DMS153 (cell line): Measurements from ENCODE around the gene CFAP70.
"Not testable (repeated sequence)": the region's sequence is repeated elsewhere in the genome, so short reads cannot be mapped to it uniquely, and the experiment has no call there.

Source experiments
- DNase-seq: peaks from one replicate; lab custom pipeline; 2025; lab: John Stamatoyannopoulos, UW

Gene CFAP70

DNA sequence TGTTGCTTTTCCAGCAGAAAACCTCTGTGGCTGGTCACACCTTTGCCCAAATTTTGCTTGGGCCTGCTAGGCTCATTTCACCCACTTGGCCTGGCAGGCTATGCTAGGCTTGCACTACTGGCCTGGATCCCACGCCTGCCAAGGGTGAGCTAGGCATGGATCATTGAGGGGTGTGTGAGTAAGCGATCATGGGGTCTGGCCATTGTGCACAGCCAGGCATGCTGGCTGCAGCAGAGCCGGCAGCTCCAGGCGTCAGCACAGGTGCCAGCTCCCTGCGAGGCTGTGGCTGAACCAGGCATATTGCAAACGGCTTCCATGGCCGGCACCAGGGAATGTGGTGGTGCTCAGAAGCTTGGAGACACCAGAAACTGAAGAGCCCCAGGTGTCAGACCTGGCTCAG, 19.2 kb downstream of the CFAP70 start:
- DNase-seq = no peak

DNA sequence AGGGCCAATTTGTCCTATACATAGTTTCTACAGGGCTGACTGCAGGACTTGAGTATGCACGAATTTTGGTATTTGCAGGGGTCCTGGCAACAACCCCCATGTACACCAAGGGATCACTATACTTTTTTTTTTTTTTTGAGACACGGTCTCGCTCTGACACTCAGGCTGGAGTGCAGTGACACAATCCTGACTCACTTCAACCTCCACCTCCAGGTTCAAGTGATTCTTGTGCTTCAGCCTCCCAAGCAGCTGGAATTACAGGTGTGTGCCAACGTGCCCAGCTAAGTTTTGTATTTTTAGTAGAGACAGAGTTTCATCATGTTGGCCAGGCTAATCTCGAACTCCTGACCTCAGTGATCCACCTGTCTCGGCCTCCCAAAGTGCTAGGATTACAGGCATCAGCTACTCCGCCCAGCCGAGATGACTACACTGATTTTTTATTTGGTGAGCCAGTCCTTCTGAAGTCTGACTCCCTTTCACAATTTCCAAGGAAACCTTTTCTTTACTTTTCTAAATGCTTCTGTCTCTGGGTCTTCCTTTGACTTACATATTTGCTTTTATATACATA, 19.8 kb downstream of the CFAP70 start:
- no peak for DNase-seq

DNA sequence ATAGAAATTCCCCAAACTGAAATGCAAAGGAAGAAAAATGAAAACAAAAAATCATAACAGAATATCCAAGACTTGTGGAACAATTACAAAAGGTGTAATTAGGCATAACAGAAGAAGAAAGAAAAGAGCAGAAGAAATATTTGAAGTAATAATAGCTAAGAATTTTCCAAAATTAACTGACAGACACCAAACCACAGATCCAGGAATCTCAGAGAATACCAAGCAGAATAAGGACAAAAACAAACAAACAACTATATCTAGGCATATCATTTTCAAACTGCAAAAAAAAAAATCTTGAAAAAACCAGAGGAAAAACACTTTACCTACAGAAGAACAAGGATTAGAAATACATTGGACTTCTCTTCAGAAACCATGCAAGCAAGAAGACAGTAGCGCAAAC, 25.5 kb downstream of the CFAP70 start:
- no peak for DNase-seq

DNA sequence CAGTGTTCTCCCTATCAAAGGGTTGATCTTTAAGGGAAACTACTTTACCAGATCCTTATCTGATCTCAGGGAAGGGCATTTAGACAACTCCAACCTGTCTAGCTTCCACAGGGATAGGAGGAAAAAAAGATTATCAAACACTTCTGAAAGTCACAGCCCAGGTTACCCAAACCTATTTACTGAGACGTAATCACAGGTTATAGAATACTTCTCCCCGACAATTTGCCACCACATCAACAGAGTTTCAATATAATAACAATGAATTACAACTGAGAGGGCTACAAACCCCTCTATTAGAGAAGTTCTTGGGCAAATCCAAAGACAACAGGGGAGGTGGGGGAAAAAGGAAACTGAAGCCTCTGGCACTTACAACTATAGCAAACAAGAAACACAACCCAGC, 26.3 kb downstream of the CFAP70 start:
- no peak for DNase-seq

DNA sequence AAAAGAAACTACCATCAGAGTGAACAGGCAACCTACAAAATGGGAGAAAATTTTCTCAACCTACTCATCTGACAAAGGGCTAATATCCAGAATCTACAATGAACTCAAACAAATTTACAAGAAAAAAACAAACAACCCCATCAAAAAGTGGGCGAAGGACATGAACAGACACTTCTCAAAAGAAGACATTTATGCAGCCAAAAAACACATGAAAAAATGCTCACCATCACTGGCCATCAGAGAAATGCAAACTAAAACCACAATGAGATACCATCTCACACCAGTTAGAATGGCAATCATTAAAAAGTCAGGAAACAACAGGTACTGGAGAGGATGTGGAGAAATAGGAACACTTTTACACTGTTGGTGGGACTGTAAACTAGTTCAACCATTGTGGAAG, 30.1 kb downstream of the CFAP70 start:
- not testable (repeated sequence) for DNase-seq

DNA sequence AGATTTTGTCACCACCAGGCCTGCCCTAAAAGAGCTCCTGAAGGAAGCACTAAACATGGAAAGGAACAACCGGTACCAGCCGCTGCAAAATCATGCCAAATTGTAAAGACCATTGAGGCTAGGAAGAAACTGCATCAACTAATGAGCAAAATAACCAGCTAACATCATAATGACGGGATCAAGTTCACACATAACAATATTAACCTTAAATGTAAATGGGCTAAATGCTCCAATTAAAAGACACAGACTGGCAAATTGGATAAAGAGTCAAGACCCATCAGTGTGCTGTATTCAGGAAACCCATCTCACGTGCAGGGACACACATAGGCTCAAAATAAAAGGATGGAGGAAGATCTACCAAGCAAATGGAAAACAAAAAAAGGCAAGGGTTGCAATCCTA, 33.4 kb downstream of the CFAP70 start:
- not testable (repeated sequence) for DNase-seq

DNA sequence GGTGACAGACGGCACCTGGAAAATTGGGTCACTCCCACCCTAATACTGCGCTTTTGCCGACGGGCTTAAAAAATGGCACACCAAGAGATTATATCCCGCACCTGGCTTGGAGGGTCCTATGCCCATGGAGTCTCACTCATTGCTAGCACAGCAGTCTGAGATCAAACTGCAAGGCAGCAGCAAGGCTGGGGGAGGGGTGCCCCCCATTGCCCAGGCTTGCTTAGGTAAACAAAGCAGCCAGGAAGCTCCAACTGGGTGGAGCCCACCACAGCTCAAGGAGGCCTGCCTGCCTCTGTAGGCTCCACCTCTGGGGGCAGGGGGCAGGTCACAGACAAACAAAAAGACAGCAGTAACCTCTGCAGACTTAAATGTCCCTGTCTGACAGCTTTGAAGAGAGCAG, 35.1 kb downstream of the CFAP70 start:
- not testable (repeated sequence) for DNase-seq

DNA sequence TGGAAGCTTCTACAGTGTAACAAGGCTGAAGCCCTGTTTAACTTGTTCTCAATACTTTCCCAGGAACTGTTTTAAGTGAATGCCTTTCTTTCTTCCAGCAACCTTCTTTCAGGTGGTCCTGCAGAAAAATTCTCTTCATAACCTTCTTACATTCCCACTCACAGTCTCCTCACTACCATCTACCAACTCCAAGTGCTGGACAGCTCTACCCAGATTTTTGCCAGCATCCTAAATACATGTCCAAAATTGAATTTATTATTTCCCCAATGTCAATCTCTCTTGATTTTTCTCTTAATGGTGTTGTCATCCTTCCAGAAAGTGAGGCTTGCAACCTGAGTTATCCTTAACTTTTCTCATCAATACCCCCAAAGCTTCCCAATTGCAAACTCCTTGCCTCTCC, 48.2 kb downstream of the CFAP70 start:
- DNase-seq = no peak

DNA sequence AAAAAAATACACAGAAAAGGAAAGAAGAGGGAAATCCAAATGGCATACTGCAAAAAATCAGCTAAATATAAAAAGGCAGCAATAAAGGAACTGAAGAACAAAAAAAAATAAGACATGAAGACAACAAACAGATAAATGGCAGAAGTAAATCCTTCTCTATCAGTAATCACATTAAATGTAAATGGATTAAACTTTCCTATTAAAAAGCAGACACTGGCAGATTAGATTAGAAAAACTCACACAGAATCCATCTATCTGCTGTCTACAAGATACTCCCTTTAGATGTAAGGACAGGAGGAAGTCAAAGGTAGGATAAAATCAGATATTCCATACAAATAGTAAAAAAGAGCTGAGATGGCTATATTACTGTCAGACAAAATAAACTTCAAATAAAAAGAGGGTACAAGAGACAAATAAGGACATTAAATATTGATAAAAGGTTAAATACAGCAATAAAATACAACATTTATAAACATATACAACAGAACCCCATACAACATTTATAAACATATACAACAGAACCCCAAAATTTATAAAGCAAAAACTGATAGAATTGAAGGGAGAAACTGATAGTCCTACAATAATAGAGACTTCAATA, 51.4 kb downstream of the CFAP70 start:
- DNase-seq = no peak

DNA sequence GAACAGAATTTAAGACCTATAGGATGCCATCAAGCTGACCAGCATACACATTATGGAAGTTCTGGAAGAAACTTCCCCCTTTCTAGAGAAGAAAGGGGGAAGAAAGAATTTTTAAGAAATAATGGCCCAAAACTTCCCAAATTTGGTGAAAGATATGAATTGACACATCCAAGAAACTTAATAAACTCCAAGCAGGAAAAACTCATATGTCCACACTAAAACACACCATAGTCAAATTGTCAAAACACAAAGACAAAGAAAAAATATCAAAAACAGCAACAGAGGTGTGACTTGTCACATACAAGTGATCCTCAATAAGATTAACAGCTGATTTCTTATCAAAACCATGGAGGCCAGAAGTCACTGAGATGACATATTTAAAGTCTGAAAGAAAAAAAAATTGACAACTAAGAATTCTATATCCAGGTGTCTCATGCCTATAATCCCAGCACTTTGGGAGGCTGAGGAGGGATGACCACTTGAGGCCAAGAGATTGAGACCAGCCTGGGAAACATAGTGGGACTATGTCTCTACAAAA, 52.4 kb downstream of the CFAP70 start:
- no peak for DNase-seq

DNA sequence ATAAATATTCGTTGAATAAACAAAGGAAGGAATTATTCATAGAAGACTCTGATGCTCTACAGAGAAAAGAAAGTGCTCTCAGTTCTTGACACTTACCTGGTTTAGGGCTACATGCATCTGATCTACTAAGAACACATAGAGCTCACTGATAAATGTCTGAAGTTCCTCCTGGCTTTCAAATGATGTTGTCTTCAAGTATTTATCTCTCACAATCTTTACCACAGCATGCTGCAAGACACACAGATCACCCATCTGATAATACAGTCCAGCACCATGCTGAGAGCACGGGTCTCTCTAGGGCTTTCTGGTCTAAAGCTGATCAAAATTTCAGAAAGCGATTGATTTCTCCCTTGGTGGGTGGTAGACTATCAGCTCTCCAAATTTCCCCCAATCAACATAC, 61.7 kb downstream of the CFAP70 start:
- DNase-seq = no peak

DNA sequence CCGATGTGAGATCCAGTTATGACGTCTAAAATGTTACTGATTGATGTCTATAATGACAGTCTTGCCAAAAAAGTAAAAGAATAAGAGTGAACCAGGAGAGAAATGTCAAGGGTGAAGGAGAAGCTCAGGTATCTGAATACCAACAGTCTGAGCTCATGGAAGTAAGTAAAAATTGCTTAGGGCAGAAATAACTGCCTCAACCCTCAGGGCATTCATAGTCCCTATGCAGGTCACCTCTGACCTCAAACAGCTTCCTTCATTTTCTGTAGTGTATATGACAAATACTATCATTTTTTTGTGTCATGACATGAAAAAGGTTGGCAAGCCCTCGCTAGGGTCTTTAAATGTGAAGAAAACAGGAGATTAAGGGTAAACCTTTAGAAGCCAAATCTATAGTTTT, 65.2 kb downstream of the CFAP70 start:
- no peak for DNase-seq

DNA sequence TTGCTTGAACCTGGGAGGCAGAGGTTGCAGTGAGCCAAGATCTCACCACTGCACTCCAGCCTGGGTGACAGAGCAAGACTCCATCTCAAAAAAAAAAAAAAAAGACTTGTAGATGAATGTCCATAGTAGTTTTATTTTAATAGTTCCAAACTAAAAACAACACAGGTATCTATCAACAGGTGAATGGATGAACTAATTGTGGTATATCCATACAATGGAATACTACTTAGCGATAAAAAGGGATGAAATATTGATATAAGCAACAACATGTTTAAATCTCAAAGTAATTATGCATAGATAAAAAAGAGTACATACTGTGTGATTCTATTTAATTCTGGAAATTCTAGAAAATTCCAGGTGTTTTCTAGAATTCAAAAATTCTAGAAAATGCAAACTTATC, 68.7 kb downstream of the CFAP70 start:
- DNase-seq = no peak

DNA sequence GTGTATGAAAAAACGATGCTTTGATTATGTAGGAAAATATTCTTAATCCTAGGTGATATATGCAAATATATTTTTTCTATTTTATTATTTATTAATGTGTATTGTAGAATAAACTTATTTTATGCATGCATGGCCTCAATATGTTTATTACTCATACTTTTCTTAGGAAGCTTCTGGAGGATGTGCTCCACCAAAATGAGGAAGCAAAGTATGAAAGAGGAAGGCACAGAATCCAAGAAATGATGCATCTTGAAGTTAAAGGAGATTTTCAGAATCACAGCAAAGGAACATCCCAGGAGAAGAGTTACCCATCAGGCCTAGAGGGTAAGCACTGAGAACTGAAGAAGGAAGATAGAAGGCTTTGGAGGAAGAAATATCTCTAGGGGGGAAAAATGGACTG, 71.2 kb downstream of the CFAP70 start:
- no peak for DNase-seq

DNA sequence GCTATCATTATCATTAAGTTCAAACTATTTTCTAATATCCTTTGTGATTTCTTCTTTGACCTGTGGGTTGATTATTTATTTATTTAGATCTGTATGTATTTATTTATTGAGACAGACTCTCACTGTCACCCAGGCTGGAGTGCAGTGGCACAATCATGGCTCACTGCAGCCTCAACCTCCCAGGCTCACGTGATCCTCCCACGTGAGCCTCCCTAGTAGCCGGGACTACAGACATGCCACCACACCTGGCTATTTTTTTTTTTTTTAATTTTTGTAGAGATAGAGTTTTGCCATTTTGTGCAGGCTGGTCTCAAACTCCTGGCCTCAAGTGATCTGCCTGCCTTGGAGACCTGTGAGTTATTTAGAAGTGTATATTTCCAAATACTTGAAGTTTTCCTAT, 77.6 kb downstream of the CFAP70 start:
- no peak for DNase-seq

DNA sequence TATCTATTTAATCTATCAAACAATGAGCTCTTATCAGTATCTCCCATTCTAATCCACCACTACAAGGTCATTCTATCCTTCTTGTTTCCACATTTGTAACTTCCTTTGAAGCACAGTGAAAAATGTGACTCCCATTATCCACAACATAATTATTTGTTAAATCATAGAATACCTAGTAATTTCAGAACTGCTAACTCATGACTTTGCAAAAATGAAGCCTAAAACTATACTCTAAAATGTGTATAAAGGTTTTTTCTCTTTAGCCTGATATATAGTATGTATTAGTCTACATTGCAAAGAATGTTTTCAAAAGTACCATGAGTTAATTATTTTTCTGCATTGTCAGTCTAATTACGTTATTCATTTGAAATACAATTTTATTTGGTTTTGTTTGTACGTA, 94.2 kb downstream of the CFAP70 start:
- no peak for DNase-seq

DNA sequence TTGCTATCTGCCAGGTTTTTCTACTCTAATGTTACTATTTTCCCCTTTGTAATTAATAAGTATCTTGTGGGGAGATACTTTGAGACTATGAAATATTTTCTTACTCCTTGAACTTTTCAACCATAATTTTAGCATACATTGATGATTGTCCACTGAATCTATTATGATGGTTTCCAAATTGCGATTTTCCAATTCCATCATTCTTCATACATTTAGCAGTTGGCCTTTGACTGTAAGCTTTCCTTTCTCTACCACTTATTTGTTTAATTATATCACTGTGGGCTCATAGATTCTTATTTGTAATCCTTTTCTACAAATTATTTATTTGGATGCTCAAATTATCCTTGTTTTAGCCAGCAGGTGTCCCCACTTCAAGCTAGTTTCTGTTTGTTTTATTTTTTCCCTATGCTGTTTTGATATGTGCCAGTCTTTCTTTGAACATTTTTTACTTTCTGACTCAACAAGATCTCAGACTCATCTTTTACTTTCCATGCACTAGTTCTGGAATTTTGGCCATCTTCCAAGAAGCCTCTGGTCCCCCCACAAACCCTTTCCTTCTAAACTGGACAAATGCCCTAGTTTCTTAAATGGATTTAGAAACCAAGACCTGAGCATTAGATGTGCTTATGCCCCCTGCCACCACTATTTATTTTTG, 94.8 kb downstream of the CFAP70 start:
- DNase-seq = no peak

DNA sequence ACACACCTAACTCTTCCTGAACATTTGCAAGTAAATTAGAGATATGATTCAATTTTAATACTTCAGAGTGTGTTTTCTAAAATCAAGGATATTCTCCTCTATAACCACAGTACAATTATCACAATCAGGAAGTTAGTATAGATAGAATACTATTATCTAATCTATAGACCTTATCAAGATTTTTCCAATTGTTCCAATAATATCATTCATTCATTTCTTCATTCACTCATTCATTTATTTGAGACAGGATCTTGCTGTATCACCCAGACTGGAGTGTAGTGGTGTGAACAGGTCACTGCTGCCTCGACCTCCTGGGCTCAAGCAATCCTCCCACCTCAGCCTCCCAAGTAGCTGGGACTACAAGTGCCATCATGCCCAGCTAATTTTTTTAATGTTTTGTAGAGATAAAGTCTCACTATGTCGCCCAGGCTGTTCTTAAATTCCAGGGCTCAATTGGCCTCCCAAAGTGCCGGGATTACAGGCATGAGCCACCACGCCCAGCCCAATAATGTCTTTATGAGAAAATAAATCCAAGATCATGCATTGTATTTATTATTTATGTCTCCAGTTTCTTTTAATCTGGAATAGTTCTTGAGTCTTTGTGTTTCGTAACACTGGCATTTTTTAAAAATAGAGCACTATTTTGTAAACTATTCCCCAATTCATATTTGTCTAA, 95.6 kb downstream of the CFAP70 start:
- no peak for DNase-seq

DNA sequence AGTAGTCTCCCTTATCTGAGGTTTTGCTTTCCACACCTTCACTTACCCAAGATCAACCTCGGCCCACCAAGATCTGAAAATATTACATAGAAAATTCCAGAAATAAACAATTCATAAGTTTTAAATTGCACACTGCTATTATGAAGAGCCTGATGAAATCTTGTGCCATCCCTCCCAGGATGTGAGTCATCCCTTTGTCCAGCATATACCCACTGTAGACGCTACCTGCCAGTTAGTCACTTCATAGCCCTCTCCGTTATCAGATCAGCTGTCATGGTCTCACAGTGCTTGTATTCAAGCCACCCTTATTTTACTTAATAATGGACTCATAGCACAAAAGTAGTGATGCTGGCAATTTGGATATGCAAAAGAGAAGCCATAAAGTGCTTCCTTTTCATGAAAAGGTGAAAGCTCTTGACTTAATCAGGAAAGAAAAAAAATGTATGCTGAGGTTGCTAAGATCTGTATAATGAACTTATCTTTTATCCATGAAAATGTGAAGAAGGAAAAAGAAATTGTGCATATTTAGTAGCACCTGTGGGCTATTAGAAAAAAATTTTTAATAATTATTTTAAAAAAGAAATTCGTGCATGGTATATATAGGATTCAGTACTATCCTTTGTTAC, 96.4 kb downstream of the CFAP70 start:
- DNase-seq = no peak

DNA sequence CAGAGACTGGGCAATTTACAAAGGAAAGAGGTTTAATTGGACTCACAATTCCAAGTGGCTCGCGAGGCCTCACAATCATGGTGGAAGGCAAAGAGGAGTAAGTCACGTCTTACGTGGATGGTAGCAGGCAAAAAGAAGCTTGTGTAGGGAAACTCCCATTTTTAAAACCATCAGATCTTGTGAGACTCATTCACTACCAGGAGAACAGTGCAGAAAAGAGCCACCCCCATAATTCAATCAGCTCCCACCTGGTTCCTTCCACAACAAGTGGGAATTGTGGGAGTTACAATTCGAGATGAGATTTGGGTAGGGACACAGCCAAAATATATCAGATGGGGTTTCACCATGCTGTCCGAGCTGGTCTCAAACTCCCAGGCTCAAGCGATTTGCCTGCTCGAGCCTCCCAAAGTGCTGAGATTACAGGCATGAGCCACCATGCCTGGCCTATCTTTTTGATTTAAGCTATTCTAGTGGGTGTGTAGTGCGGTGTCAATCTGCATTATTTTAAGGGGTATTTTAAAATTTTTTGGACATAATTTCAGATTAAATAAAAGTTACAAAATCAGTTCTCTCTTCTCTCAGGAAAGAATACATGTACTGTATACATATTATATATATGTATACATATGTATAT, 97.2 kb downstream of the CFAP70 start:
- no peak for DNase-seq

DNA sequence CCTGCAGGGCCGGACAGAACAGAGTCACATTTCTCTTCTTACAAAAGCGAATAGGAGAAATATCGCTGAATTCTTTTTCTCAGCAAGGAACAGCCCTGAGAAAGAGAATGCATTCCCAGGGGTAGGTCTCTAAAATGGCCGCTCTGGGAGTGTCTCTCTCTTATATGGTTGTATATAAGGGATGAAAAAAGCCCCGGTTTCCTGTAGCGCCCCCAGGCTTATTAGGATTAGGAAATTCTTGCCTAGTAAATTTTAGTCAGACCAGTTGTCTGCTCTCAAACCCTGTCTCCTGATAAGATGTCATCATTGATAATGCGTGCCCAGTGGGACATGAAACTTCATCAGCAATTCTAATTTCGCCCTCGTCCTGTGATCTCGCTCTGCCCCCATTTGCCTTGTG, 100.1 kb downstream of the CFAP70 start:
- not testable (repeated sequence) for DNase-seq

DNA sequence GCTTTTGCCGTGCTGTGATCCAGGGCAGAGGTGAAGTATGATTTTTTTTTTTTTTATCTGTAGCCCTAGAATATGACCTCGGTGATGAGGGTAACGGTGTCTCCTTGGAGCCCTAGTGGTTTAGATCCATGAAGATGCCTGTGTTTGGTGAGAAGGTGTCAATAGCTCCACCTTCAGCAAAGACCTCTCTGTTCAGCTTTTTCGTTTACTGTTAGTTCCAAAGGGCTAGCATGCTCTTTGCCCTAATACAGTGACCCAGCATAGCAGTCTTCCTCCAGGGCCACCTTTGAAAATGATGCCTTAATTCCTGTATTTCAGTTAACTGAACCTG, 105.5 kb downstream of the CFAP70 start:
- no peak for DNase-seq
